Ishikawa (cell line): ENCODE results near the gene PIGN.

Experiments
- CEBPB ChIP-seq: IDR thresholded peaks from 2 replicates; pipeline ENCODE4 v1.6.1; 2012
- CREB1 ChIP-seq: IDR thresholded peaks from 2 replicates; pipeline ENCODE4 v1.6.1; 2012; ENCODE audit warnings: low read depth
- EGR1 ChIP-seq: IDR thresholded peaks from 2 replicates; pipeline ENCODE4 v1.6.1; 2012
- EP300 ChIP-seq: IDR thresholded peaks from 2 replicates; pipeline ENCODE4 v1.6.1; 2012; ENCODE audit warnings: borderline replicate concordance
- FOXM1 ChIP-seq: IDR thresholded peaks from 2 replicates; pipeline ENCODE4 v1.6.1; 2012; ENCODE audit warnings: low read depth, borderline replicate concordance
- NFIC ChIP-seq: IDR thresholded peaks from 2 replicates; pipeline ENCODE4 v1.6.1; 2012
- RAD21 ChIP-seq: IDR thresholded peaks from 2 replicates; pipeline ENCODE4 v1.6.1; 2012; ENCODE audit warnings: low read depth
- TAF1 ChIP-seq: IDR thresholded peaks from 2 replicates; pipeline ENCODE4 v1.6.1; 2012; ENCODE audit warnings: low read depth, mild to moderate bottlenecking
- TCF12 ChIP-seq: IDR thresholded peaks from 2 replicates; pipeline ENCODE4 v1.6.1; 2012; ENCODE audit warnings: low read depth
- TEAD4 ChIP-seq: IDR thresholded peaks from 2 replicates; pipeline ENCODE4 v1.6.1; 2012
- YY1 ChIP-seq: IDR thresholded peaks from 2 replicates; pipeline ENCODE4 v1.6.1; 2012; ENCODE audit warnings: low read depth
- ZBTB7A ChIP-seq: IDR thresholded peaks from 2 replicates; pipeline ENCODE4 v1.6.1; 2012; ENCODE audit warnings: low read depth
- TF ChIP-seq, protein P1 (sequence below): IDR thresholded peaks from 2 replicates; pipeline ENCODE4 v1.6.1; 2012; ENCODE audit warnings: low read depth, mild to moderate bottlenecking
- TF ChIP-seq, protein P2 (sequence below): IDR thresholded peaks from 2 replicates; pipeline ENCODE4 v1.6.1; 2012
- TF ChIP-seq, protein P3 (sequence below): IDR thresholded peaks from 2 replicates; pipeline ENCODE4 v1.6.1; 2012

The PIGN gene

DNA sequence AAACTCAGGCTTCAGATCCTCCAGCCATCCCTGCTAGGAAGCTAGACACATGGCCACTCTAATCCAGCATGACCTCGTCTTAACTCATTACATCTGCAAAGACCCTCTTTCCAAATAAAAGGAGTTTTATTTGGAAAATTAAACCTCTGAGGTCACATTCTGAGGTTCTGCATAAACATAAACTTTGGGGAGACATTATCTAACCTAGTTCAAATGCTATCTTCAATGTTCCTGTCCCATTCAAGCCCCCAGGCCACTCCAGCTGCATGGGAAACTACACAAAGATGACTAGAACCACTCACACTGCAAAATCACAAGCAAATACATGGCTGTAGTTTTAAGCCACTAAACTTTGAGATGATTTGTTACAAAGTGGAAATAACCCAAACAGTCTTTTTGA lies 195.0 kb downstream of the PIGN start:
- TF ChIP-seq FOXM1 (no peak), YY1 (no peak), TEAD4 (no peak), ZBTB7A (no peak), EGR1 (no peak), TCF12 (no peak), CREB1 (no peak), RAD21 (no peak), EP300 (no peak), NFIC (no peak), CEBPB (no peak), TAF1 (no peak)
- TF ChIP-seq, protein P1, sequence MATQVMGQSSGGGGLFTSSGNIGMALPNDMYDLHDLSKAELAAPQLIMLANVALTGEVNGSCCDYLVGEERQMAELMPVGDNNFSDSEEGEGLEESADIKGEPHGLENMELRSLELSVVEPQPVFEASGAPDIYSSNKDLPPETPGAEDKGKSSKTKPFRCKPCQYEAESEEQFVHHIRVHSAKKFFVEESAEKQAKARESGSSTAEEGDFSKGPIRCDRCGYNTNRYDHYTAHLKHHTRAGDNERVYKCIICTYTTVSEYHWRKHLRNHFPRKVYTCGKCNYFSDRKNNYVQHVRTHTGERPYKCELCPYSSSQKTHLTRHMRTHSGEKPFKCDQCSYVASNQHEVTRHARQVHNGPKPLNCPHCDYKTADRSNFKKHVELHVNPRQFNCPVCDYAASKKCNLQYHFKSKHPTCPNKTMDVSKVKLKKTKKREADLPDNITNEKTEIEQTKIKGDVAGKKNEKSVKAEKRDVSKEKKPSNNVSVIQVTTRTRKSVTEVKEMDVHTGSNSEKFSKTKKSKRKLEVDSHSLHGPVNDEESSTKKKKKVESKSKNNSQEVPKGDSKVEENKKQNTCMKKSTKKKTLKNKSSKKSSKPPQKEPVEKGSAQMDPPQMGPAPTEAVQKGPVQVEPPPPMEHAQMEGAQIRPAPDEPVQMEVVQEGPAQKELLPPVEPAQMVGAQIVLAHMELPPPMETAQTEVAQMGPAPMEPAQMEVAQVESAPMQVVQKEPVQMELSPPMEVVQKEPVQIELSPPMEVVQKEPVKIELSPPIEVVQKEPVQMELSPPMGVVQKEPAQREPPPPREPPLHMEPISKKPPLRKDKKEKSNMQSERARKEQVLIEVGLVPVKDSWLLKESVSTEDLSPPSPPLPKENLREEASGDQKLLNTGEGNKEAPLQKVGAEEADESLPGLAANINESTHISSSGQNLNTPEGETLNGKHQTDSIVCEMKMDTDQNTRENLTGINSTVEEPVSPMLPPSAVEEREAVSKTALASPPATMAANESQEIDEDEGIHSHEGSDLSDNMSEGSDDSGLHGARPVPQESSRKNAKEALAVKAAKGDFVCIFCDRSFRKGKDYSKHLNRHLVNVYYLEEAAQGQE = no peak
- TF ChIP-seq, protein P2, sequence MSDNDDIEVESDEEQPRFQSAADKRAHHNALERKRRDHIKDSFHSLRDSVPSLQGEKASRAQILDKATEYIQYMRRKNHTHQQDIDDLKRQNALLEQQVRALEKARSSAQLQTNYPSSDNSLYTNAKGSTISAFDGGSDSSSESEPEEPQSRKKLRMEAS = no peak
- TF ChIP-seq, protein P3, sequence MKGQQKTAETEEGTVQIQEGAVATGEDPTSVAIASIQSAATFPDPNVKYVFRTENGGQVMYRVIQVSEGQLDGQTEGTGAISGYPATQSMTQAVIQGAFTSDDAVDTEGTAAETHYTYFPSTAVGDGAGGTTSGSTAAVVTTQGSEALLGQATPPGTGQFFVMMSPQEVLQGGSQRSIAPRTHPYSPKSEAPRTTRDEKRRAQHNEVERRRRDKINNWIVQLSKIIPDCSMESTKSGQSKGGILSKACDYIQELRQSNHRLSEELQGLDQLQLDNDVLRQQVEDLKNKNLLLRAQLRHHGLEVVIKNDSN = no peak

DNA sequence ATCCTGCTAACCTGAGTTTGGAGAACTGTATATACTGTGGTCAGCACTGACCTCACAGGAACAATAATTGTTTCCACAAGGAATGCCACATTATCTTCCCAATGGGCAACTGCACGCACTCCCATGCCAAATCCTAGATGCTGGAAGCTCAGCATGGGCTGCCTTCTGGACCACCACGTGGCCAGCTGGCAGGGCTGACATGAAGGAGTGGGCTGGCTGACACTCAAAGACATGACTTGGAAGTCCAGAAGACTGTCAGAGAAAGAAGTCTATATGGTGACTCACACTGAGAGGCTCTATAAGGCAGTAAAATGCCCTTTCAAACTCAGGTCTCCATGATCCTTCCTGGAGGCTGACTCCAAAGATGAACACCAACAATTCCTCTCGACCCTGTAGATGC lies 195.7 kb downstream of the PIGN start:
- TF ChIP-seq EGR1 (no peak), TAF1 (no peak), YY1 (no peak), CREB1 (no peak), ZBTB7A (no peak), CEBPB (no peak), FOXM1 (no peak), TEAD4 (no peak), EP300 (no peak), RAD21 (no peak), NFIC (no peak), TCF12 (no peak)
- TF ChIP-seq, protein P2 = no peak
- TF ChIP-seq, protein P1 = no peak
- TF ChIP-seq, protein P3 = no peak
